WTC11 (cell line): ENCODE data around the gene FBXO48.

ENCODE experiments used
- CREB1 ChIP-seq: sonication (generic); formaldehyde crosslinking; IDR thresholded peaks from 2 replicates; pipeline ENCODE4 v1.8.0; 2023; ENCODE audit warnings: mild to moderate bottlenecking, missing genetic modification reagents
- CTCF ChIP-seq: fragments of 200-600 bp; IDR thresholded peaks from 2 replicates; pipeline ENCODE4 v1.8.0; 2022; ENCODE audit warnings: antibody characterized with exemption
- JUN ChIP-seq: sonication (generic); formaldehyde crosslinking; IDR thresholded peaks from 2 replicates; pipeline ENCODE4 v1.8.0; 2023; ENCODE audit warnings: mild to moderate bottlenecking, missing genetic modification reagents
- NR1H2 ChIP-seq: sonication (generic); formaldehyde crosslinking; IDR thresholded peaks from 2 replicates; pipeline ENCODE4 v1.9.0; 2021; ENCODE audit warnings: mild to moderate bottlenecking, moderate library complexity, missing genetic modification reagents
- SMAD4 ChIP-seq: sonication (generic); formaldehyde crosslinking; IDR thresholded peaks from 2 replicates; pipeline ENCODE4 v1.8.0; 2022; ENCODE audit warnings: mild to moderate bottlenecking, missing genetic modification reagents
- ZNF423 ChIP-seq: fragments of 250-450 bp; sonication (Bioruptor Pico); IDR thresholded peaks from 2 replicates; pipeline ENCODE4 v2.1.2; 2022; ENCODE audit warnings: mild to moderate bottlenecking, moderate library complexity

DNA sequence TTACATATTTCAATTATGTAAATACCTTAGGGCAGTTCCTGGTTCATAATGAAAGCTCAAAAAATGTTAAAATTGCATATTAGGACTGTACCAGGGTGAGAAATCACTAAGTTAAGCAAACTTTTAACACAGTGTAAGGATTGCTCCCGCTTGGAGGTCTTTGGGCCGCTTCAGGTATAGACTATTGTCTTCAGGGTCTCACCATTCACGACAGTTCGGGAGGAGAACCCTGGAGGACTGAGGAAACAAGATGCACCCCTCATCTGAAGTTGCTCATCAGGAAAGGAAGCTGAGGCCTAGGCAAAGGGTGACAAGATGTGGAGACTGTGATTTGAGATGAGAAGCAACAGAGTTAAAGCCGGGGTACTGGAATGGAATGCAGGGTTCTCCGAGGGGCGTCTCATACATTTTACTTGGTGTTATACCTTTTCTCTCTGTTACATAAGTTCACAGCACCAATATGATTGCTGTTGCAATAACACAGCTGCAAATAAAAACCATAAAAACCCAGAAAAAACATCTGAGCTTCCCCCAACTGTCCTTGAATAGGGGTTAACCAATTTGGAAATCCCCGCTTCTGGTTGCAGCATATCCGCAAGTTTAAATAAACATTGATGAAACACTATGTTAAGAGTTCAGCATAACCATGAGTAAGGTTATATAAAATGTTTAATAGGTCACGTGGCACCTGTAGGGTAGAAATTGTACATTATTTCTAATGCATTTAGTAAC lies 40.1 kb downstream of the FBXO48 start:
- TF ChIP-seq CREB1 (CRISPR knock-in tag), result no peak
- no peak for TF ChIP-seq CTCF
- TF ChIP-seq ZNF423, result no peak
- TF ChIP-seq SMAD4 (CRISPR knock-in tag), result no peak
- no peak for TF ChIP-seq JUN
- no peak for TF ChIP-seq NR1H2
